HFF-Myc (cell line): ENCODE data around the gene PCDHGA2.
"Not testable (repeated sequence)": the region's sequence is repeated elsewhere in the genome, so short reads cannot be mapped to it uniquely, and the experiment has no call there.

Source experiments
- DNase-seq: peaks from one replicate; pipeline ENCODE4 v3.0.0-alpha.2; 2011; ENCODE audit warnings: low read depth; ENCODE audit errors: extremely low read depth
- H3K4me3 ChIP-seq: replicated peaks from 2 replicates; pipeline ENCODE4 v1.5.1; 2011; ENCODE audit warnings: low read depth, mild to moderate bottlenecking, control low read depth, low read length
- CTCF ChIP-seq: IDR thresholded peaks from 2 replicates; pipeline ENCODE4 v1.5.1; 2012; ENCODE audit warnings: mild to moderate bottlenecking, low read depth, low read length, control low read depth; ENCODE audit errors: missing control alignments

PCDHGA2 gene

DNA sequence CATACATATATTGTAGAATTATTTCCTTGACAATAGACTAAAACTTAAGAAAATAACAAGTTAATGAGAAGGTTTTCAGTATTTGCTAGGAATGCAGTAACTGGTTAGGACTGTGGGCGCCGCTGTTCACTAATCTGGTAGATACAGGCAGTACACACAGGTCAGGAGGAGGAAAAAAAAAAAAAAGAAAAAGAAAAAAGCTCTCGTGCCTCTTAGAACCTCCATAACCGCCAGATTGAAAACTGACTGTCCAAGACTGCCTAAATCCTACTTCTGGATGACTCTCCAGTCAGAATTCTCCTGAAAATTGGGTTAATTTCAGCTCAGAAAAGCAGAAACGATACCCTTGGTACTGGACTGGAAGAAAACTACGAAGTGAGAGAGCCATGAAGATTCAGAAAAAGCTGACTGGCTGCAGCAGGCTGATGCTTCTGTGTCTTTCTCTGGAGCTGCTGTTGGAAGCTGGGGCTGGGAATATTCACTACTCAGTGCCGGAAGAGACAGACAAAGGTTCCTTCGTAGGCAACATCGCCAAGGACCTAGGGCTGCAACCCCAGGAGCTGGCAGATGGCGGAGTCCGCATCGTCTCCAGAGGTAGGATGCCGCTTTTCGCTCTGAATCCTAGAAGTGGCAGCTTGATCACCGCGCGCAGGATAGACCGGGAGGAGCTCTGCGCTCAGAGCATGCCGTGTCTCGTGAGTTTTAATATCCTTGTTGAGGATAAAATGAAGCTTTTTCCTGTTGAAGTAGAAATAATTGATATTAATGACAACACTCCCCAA lies 8.1 kb upstream of the PCDHGA2 start, which contains the start of gene PCDHGA1:
TSS of gene PCDHGA1 (plus strand) at position 216 of the 782 bp plus-strand sequence.
- peak within 1 kb of the TSS; percentile 24 for H3K4me3 ChIP-seq
- no peak for DNase-seq
- peak; percentile 48 for TF ChIP-seq CTCF

DNA sequence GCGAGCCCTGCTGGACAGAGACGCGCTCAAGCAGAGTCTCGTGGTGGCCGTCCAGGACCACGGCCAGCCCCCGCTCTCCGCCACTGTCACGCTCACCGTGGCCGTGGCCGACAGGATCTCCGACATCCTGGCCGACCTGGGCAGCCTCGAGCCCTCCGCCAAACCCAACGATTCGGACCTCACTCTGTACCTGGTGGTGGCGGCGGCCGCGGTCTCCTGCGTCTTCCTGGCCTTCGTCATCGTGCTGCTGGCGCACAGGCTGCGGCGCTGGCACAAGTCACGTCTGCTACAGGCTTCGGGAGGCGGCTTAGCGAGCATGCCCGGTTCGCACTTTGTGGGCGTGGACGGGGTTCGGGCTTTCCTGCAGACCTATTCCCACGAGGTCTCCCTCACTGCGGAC lies 6.0 kb upstream of the PCDHGA2 start:
- DNase-seq, H3K4me3 ChIP-seq: not testable (repeated sequence)

GRCh38 chr5:141340781-141341354 lies 2.3 kb downstream of the PCDHGA2 start:
- not testable (repeated sequence) for DNase-seq, H3K4me3 ChIP-seq

- DNase-seq, result no peak
- TF ChIP-seq CTCF, result no peak
- H3K4me3 ChIP-seq, result no peak overlapping the region
Observed at GRCh38 chr5:141342773-141343172, 4.2 kb downstream of the PCDHGA2 start.

GRCh38 chr5:141343242-141343952 lies 4.8 kb downstream of the PCDHGA2 start, which contains the start of gene PCDHGA3:
PCDHGA3 (plus strand) TSS chr5:141343829; CDS start chr5:141344034, 205 bp downstream.
- DNase-seq, result no peak
- H3K4me3 ChIP-seq, result no peak within 1 kb of the TSS
- peak; percentile 37 for TF ChIP-seq CTCF

GRCh38 chr5:141343953-141344463 lies 5.4 kb downstream of the PCDHGA2 start:
- no peak for DNase-seq
- TF ChIP-seq CTCF, result no peak
- no peak overlapping the region for H3K4me3 ChIP-seq

DNA sequence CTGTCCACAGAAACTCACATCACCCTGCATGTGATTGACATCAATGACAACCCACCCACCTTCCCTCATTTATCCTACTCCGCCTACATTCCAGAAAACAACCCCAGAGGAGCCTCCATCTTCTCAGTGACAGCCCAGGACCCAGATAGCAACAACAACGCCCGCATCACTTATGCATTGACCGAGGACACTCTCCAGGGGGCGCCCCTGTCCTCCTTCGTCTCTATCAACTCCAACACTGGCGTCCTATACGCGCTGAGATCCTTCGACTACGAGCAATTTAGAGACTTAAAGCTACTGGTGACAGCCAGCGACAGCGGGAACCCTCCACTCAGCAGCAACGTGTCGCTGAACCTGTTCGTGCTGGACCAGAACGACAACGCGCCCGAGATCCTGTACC lies 6.8 kb downstream of the PCDHGA2 start:
- no peak overlapping the region for H3K4me3 ChIP-seq
- peak; percentile 3 for TF ChIP-seq CTCF
- DNase-seq, result no peak

DNA sequence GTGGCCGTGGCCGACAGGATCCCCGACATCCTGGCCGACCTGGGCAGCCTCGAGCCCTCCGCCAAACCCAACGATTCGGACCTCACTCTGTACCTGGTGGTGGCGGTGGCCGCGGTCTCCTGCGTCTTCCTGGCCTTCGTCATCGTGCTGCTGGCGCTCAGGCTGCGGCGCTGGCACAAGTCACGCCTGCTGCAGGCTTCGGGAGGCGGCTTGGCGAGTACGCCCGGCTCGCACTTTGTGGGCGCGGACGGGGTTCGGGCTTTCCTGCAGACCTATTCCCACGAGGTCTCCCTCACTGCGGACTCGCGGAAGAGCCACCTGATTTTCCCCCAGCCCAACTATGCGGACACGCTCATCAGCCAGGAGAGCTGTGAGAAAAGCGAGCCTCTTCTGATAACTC lies 7.5 kb downstream of the PCDHGA2 start:
- DNase-seq, H3K4me3 ChIP-seq: not testable (repeated sequence)
